ENCODE measurements around the gene ENG.
A peak's percentile ranks its signal among the peaks of the same experiment; 100 is the strongest.

The ENG gene

GRCh38 chr9:127878652-127879390 lies 24.4 kb upstream of the ENG start:
- H3K36me3 ChIP-seq (ENCODE audit: control insufficient read depth in 5 of 5, insufficient read depth in 5 of 5, low read length in 5 of 5) = peaks cover 0 to 3% (median 0%) of the 10 kb centered on the region in 5 donors
- no peaks in the 10 kb centered on the region for H3K9me3 ChIP-seq (ENCODE audit: control insufficient read depth in 5 of 5, low read length in 5 of 5)
- H3K4me3 ChIP-seq (ENCODE audit: low read depth in 1 of 5, low read length in 5 of 5) = no peak overlapping the region
- H3K27me3 ChIP-seq (ENCODE audit: control insufficient read depth in 5 of 5, insufficient read depth in 4 of 5, low read length in 5 of 5) = no peaks in the 10 kb centered on the region
- H3K27ac ChIP-seq (ENCODE audit: low read depth, low read length) = no peak overlapping the region
- H3K4me1 ChIP-seq (ENCODE audit: control insufficient read depth in 5 of 5, insufficient read depth in 5 of 5, low read length in 5 of 5) = peaks cover 3 to 53% (median 50%) of the 10 kb centered on the region in 5 donors
- no peak overlapping the region for H3K9ac ChIP-seq (ENCODE audit: low read length in 5 of 5)

DNA sequence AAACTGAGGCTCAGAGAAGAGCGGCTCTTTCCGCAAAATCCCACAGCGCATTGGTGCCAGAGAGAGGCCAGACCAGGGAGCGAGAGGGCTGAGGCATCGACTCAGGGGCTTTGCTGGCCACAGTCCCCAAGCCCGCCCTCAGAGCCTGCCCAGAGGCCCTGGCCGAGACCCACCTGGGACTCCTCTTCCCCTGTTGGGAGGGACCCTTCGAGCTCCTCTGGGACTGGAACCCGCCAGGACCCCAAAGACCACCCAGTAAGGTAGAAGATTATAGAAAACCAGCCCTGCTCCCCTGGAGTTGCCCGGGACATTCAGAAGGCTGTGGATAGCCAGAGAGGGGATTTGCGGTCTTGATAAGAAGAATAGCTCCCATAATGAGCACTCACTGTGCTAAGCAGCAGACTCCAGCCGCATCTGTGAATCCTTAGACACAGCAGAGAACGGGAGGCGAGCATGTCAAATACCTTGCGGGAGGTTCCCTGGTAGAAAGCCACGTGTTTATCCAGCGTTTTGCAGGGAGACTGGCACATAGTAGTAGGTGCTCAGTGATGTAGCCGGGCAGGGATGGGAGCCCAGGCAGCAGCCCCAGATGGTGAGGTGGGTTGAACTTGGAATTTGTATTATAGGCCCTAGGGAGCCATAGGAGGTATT lies 23.7 kb upstream of the ENG start:
- H3K27ac ChIP-seq (ENCODE audit: low read depth, low read length) = peak overlapping the region; percentile 46
- peaks cover 3 to 58% (median 56%) of the 10 kb centered on the region in 5 donors for H3K4me1 ChIP-seq (ENCODE audit: control insufficient read depth in 5 of 5, insufficient read depth in 5 of 5, low read length in 5 of 5)
- H3K27me3 ChIP-seq (ENCODE audit: control insufficient read depth in 5 of 5, insufficient read depth in 4 of 5, low read length in 5 of 5) = no peaks in the 10 kb centered on the region
- peaks cover 0 to 5% (median 0%) of the 10 kb centered on the region in 5 donors for H3K36me3 ChIP-seq (ENCODE audit: control insufficient read depth in 5 of 5, insufficient read depth in 5 of 5, low read length in 5 of 5)
- peak overlapping the region; percentile 71 to 78 (median 75) for H3K4me3 ChIP-seq (ENCODE audit: low read depth in 1 of 5, low read length in 5 of 5)
- H3K9me3 ChIP-seq (ENCODE audit: control insufficient read depth in 5 of 5, low read length in 5 of 5) = no peaks in the 10 kb centered on the region
- peak overlapping the region in 4 of 5 donors; percentile 43 to 80 (median 62) for H3K9ac ChIP-seq (ENCODE audit: low read length in 5 of 5)

- H3K4me1 ChIP-seq (ENCODE audit: control insufficient read depth in 5 of 5, insufficient read depth in 5 of 5, low read length in 5 of 5) = peaks cover 3 to 53% (median 51%) of the 10 kb centered on the region in 5 donors
- no peaks in the 10 kb centered on the region for H3K9me3 ChIP-seq (ENCODE audit: control insufficient read depth in 5 of 5, low read length in 5 of 5)
- H3K9ac ChIP-seq (ENCODE audit: low read length in 5 of 5) = peak within 1 kb of the TSS; percentile 26 to 82 (median 65)
- H3K4me3 ChIP-seq (ENCODE audit: low read depth in 1 of 5, low read length in 5 of 5) = peak within 1 kb of the TSS; percentile 71 to 78 (median 75)
- peaks cover 0 to 7% (median 4%) of the 10 kb centered on the region in 5 donors for H3K36me3 ChIP-seq (ENCODE audit: control insufficient read depth in 5 of 5, insufficient read depth in 5 of 5, low read length in 5 of 5)
- H3K27ac ChIP-seq (ENCODE audit: low read depth, low read length) = peak within 1 kb of the TSS; percentile 46
- no peaks in the 10 kb centered on the region for H3K27me3 ChIP-seq (ENCODE audit: control insufficient read depth in 5 of 5, insufficient read depth in 4 of 5, low read length in 5 of 5)
These were observed 23.1 kb upstream of the ENG start, which contains the start of gene AK1 for GRCh38 chr9:127877566-127877998. TSS of gene AK1 (minus strand) at chr9:127877675. CDS start at chr9:127874617, 3,058 bp downstream.

DNA sequence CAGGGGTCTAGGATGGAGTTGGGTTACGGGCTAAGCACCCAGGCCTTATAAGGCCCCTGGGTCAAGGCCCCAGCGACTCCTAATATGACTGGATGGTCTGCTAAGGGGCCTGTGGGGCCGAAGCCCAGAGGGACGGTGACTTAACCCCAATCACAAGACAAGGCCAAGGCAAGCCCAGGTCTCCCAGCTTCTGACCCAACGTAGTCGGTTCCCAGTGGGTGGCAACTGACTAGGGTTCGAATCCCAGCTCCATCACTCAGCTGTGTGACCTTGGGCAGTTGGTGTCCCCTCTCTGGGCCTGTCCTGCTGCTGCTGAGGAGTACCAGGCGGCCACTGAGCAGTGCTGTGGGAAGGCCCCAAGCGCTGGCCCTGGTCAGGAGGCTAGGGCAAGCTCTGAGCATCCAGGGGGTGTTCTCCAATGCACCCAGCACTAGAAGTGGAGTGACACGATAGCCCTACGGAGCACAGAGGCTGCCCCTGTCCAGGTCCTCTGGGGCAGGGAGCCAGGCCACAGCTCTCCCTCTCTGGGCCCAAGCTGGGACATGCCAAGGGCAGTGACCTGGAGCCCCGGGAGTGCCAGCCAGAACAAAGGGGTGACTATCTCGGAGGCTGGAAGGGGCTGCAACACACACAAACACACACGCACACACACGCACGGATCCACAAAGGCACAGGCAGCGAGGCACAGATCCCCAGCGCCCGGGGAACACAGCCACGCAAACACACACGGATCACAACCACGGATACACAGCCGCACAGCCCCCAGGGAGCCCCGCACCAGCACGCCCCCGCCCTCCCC lies 22.5 kb upstream of the ENG start:
- H3K4me1 ChIP-seq (ENCODE audit: control insufficient read depth in 5 of 5, insufficient read depth in 5 of 5, low read length in 5 of 5) = peaks cover 3 to 49% (median 48%) of the 10 kb centered on the region in 5 donors
- H3K9ac ChIP-seq (ENCODE audit: low read length in 5 of 5) = peak overlapping the region; percentile 26 to 82 (median 65)
- peaks cover 0 to 12% (median 8%) of the 10 kb centered on the region in 5 donors for H3K36me3 ChIP-seq (ENCODE audit: control insufficient read depth in 5 of 5, insufficient read depth in 5 of 5, low read length in 5 of 5)
- no peaks in the 10 kb centered on the region for H3K9me3 ChIP-seq (ENCODE audit: control insufficient read depth in 5 of 5, low read length in 5 of 5)
- peak overlapping the region; percentile 35 to 75 (median 71) for H3K4me3 ChIP-seq (ENCODE audit: low read depth in 1 of 5, low read length in 5 of 5)
- H3K27ac ChIP-seq (ENCODE audit: low read depth, low read length) = peak overlapping the region; percentile 46
- no peaks in the 10 kb centered on the region for H3K27me3 ChIP-seq (ENCODE audit: control insufficient read depth in 5 of 5, insufficient read depth in 4 of 5, low read length in 5 of 5)

DNA sequence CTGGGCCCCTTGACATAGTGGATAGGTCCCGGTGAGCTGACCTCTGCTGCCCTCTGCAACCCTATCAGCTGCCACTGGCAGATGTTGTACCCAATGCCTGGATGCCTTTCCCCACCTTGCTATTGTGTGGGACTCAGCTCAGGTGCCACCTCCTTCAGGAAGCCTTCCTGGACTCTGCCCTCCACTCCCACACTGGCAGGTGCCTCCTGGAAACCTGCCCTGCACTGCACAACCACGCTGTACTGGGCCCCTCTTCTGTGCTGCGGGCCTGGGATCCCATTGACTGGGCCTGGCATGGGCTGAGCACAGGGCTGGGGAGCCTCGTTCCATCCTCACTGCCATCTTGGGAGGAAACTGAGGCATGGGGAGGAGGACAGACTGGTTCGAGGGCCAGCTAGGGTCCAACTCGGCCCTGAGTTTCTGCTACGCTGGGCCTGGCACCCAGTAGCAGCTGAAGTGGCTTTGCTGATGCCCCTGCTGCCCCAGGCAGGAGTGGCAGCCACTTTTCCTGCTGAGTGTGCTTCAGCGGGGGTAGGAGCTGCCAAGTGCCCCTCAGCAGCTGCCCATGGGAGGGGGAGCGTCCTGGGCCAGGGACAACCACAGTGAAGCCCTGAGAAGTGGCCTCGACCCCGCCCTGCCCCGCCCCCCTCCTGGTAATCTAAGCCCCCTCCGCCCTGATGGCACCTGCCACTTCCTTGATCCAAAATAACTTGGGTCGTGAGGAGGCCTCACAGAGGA lies 21.7 kb upstream of the ENG start:
- Histone ChIP-seq H3K27ac (ENCODE audit: low read depth, low read length) (peak overlapping the region; percentile 46), H3K27me3 (ENCODE audit: control insufficient read depth in 5 of 5, insufficient read depth in 4 of 5, low read length in 5 of 5) (no peaks in the 10 kb centered on the region), H3K4me3 (ENCODE audit: low read depth in 1 of 5, low read length in 5 of 5) (peak overlapping the region in 3 of 5 donors; percentile 39 to 73 (median 61)), H3K9me3 (ENCODE audit: control insufficient read depth in 5 of 5, low read length in 5 of 5) (no peaks in the 10 kb centered on the region), H3K36me3 (ENCODE audit: control insufficient read depth in 5 of 5, insufficient read depth in 5 of 5, low read length in 5 of 5) (peaks cover 0 to 20% (median 10%) of the 10 kb centered on the region in 5 donors), H3K9ac (ENCODE audit: low read length in 5 of 5) (peak overlapping the region in 2 of 5 donors; percentile 31 to 82), H3K4me1 (ENCODE audit: control insufficient read depth in 5 of 5, insufficient read depth in 5 of 5, low read length in 5 of 5) (peaks cover 3 to 49% (median 48%) of the 10 kb centered on the region in 5 donors)

- H3K27ac ChIP-seq (ENCODE audit: low read depth, low read length) = no peak overlapping the region
- no peaks in the 10 kb centered on the region for H3K9me3 ChIP-seq (ENCODE audit: control insufficient read depth in 5 of 5, low read length in 5 of 5)
- H3K4me1 ChIP-seq (ENCODE audit: control insufficient read depth in 5 of 5, insufficient read depth in 5 of 5, low read length in 5 of 5) = peaks cover 3 to 49% (median 48%) of the 10 kb centered on the region in 5 donors
- peak overlapping the region in 3 of 5 donors; percentile 15 to 31 (median 28) for H3K9ac ChIP-seq (ENCODE audit: low read length in 5 of 5)
- H3K36me3 ChIP-seq (ENCODE audit: control insufficient read depth in 5 of 5, insufficient read depth in 5 of 5, low read length in 5 of 5) = peaks cover 0 to 27% (median 17%) of the 10 kb centered on the region in 5 donors
- H3K4me3 ChIP-seq (ENCODE audit: low read depth in 1 of 5, low read length in 5 of 5) = peak overlapping the region in 2 of 5 donors; percentile 3 to 39
- no peaks in the 10 kb centered on the region for H3K27me3 ChIP-seq (ENCODE audit: control insufficient read depth in 5 of 5, insufficient read depth in 4 of 5, low read length in 5 of 5)
These were observed 21.0 kb upstream of the ENG start for GRCh38 chr9:127875306-127875966.

GRCh38 chr9:127874301-127875221 lies 20.1 kb upstream of the ENG start:
- peaks cover 0 to 29% (median 19%) of the 10 kb centered on the region in 5 donors for H3K36me3 ChIP-seq (ENCODE audit: control insufficient read depth in 5 of 5, insufficient read depth in 5 of 5, low read length in 5 of 5)
- H3K27me3 ChIP-seq (ENCODE audit: control insufficient read depth in 5 of 5, insufficient read depth in 4 of 5, low read length in 5 of 5) = no peaks in the 10 kb centered on the region
- H3K9ac ChIP-seq (ENCODE audit: low read length in 5 of 5) = peak overlapping the region in 3 of 5 donors; percentile 31 to 49 (median 49)
- H3K9me3 ChIP-seq (ENCODE audit: control insufficient read depth in 5 of 5, low read length in 5 of 5) = no peaks in the 10 kb centered on the region
- peak overlapping the region in 1 of 5 donors; percentile 17 for H3K4me3 ChIP-seq (ENCODE audit: low read depth in 1 of 5, low read length in 5 of 5)
- H3K4me1 ChIP-seq (ENCODE audit: control insufficient read depth in 5 of 5, insufficient read depth in 5 of 5, low read length in 5 of 5) = peaks cover 3 to 52% (median 51%) of the 10 kb centered on the region in 5 donors
- H3K27ac ChIP-seq (ENCODE audit: low read depth, low read length) = no peak overlapping the region

- Histone ChIP-seq H3K36me3 (ENCODE audit: control insufficient read depth in 5 of 5, insufficient read depth in 5 of 5, low read length in 5 of 5) (peaks cover 0 to 29% (median 21%) of the 10 kb centered on the region in 5 donors), H3K4me1 (ENCODE audit: control insufficient read depth in 5 of 5, insufficient read depth in 5 of 5, low read length in 5 of 5) (peaks cover 3 to 58% (median 54%) of the 10 kb centered on the region in 5 donors), H3K4me3 (ENCODE audit: low read depth in 1 of 5, low read length in 5 of 5) (peak overlapping the region in 1 of 5 donors; percentile 17), H3K27me3 (ENCODE audit: control insufficient read depth in 5 of 5, insufficient read depth in 4 of 5, low read length in 5 of 5) (no peaks in the 10 kb centered on the region), H3K9ac (ENCODE audit: low read length in 5 of 5) (peak overlapping the region in 2 of 5 donors; percentile 31 to 49), H3K9me3 (ENCODE audit: control insufficient read depth in 5 of 5, low read length in 5 of 5) (no peaks in the 10 kb centered on the region), H3K27ac (ENCODE audit: low read depth, low read length) (no peak overlapping the region)
These were observed 19.4 kb upstream of the ENG start for GRCh38 chr9:127873886-127874285.

Measured in subcutaneous abdominal adipose tissue (tissue), 5 donors.